HG02852 (cell line): ENCODE results near the gene NOS1AP.
"Not testable (repeated sequence)": the region's sequence is repeated elsewhere in the genome, so short reads cannot be mapped to it uniquely, and the experiment has no call there.

Experiments used
- ATAC-seq: cut with Tn5 transposase; IDR thresholded peaks from one replicate; pipeline ENCODE4 v1.9.1; 2021; ENCODE audit warnings: mild to moderate bottlenecking, moderate library complexity; ENCODE audit not compliant: unreplicated experiment

The NOS1AP gene

GRCh38 chr1:162319493-162320175 is 250.1 kb downstream of the NOS1AP start:
- no peak for ATAC-seq

- no peak for ATAC-seq
Measured at GRCh38 chr1:162321809-162322422, 252.4 kb downstream of the NOS1AP start.

- ATAC-seq = no peak
Measured at GRCh38 chr1:162323023-162323422, 253.5 kb downstream of the NOS1AP start.

- no peak for ATAC-seq
Measured at GRCh38 chr1:162324396-162324795, 254.9 kb downstream of the NOS1AP start.

GRCh38 chr1:162326559-162326958 is 257.1 kb downstream of the NOS1AP start:
- no peak for ATAC-seq

GRCh38 chr1:162327144-162327787 is 257.8 kb downstream of the NOS1AP start:
- ATAC-seq = no peak

GRCh38 chr1:162327788-162328165 is 258.3 kb downstream of the NOS1AP start:
- no peak for ATAC-seq

- ATAC-seq = no peak
Measured at GRCh38 chr1:162328512-162328911, 259.0 kb downstream of the NOS1AP start.

GRCh38 chr1:162329826-162330225 is 260.3 kb downstream of the NOS1AP start:
- ATAC-seq = no peak

GRCh38 chr1:162333991-162334390 is 264.5 kb downstream of the NOS1AP start:
- no peak for ATAC-seq

GRCh38 chr1:162335126-162335525 is 265.6 kb downstream of the NOS1AP start:
- ATAC-seq = no peak

GRCh38 chr1:162336621-162337285 is 267.3 kb downstream of the NOS1AP start:
- ATAC-seq = no peak

- no peak for ATAC-seq
Measured at GRCh38 chr1:162342452-162342983, 273.0 kb downstream of the NOS1AP start.

- ATAC-seq = no peak
Measured at GRCh38 chr1:162343470-162343869, 274.0 kb downstream of the NOS1AP start.

GRCh38 chr1:162347281-162347680 is 277.8 kb downstream of the NOS1AP start:
- ATAC-seq = no peak

- no peak for ATAC-seq
Measured at GRCh38 chr1:162349635-162350330, 280.3 kb downstream of the NOS1AP start.

GRCh38 chr1:162351246-162351842 is 281.9 kb downstream of the NOS1AP start:
- no peak for ATAC-seq

- not testable (repeated sequence) for ATAC-seq
Measured at GRCh38 chr1:162351874-162352273, 282.4 kb downstream of the NOS1AP start.

- no peak for ATAC-seq
Measured at GRCh38 chr1:162353078-162353477, 283.6 kb downstream of the NOS1AP start.

GRCh38 chr1:162353702-162354101 is 284.2 kb downstream of the NOS1AP start:
- no peak for ATAC-seq
